ENCODE data around the gene SULT1C4. TPM values are rescaled to one million over a fixed set of nuclear protein-coding genes. Genes with fewer than 3 reads are reported as not detected.

Gene SULT1C4
- total RNA-seq, 1 experiment from 2014 or later, result 0.96 TPM

GRCh38 chr2:108330979-108331378 is 46.8 kb upstream of the SULT1C4 start:
- Histone ChIP-seq H3K4me1 (ENCODE audit: insufficient read depth, low read length) (no peaks in the 10 kb centered on the region), H3K27ac (ENCODE audit: insufficient read length, low read depth, low read length) (no peak overlapping the region), H3K23me2 (ENCODE audit: insufficient read length, low read depth, low read length, poor library complexity, severe bottlenecking) (no peaks in the 10 kb centered on the region), H3K14ac (ENCODE audit: insufficient read depth, low read length) (no peak overlapping the region), H3K23ac (ENCODE audit: insufficient read length, low read depth, low read length) (no peak overlapping the region), H4K20me1 (ENCODE audit: control insufficient read depth, insufficient read depth, insufficient read length) (no peaks in the 10 kb centered on the region), H2BK20ac (ENCODE audit: low read depth, low read length, poor library complexity, severe bottlenecking) (no peak overlapping the region), H3K18ac (ENCODE audit: insufficient read length, low read depth, low read length) (no peak overlapping the region), H2BK120ac (ENCODE audit: low read depth, low read length, poor library complexity, severe bottlenecking) (no peak overlapping the region), H2BK12ac (ENCODE audit: insufficient read length, low read depth, low read length) (no peak overlapping the region), H3K4ac (ENCODE audit: low read depth, low read length) (no peak overlapping the region), H4K8ac (replicated peaks; ENCODE audit: insufficient read length, low read depth, low read length) (no peak overlapping the region), H2BK5ac (ENCODE audit: insufficient read length, low read length) (no peak overlapping the region), H3K27me3 (ENCODE audit: insufficient read depth, low read length) (no peaks in the 10 kb centered on the region), H2AFZ (ENCODE audit: low read length) (no peak overlapping the region), H3K9me3 (ENCODE audit: control insufficient read depth, low read depth, low read length) (no peaks in the 10 kb centered on the region), H3K4me2 (ENCODE audit: insufficient read depth, insufficient read length, low read length) (no peak overlapping the region), H3K56ac (ENCODE audit: insufficient read length, low read depth, low read length) (no peak overlapping the region), H3K79me2 (ENCODE audit: insufficient read depth, low read length) (no peaks in the 10 kb centered on the region), H2AK5ac (ENCODE audit: insufficient read length, low read length) (no peak overlapping the region), H2BK15ac (ENCODE audit: low read depth, low read length) (no peak overlapping the region), H3T11ph (ENCODE audit: low read length) (no peak overlapping the region), H3K9ac (ENCODE audit: extremely low read depth, insufficient read length, low read length) (no peak overlapping the region), H4K5ac (ENCODE audit: insufficient read length, low read depth, low read length) (no peak overlapping the region), H4K91ac (ENCODE audit: insufficient read length, low read depth, low read length) (no peak overlapping the region), H3K79me1 (ENCODE audit: insufficient read depth, low read depth, low read length, poor library complexity, severe bottlenecking) (no peaks in the 10 kb centered on the region)
- whole genome bisulfite sequencing (ENCODE audit: extremely low coverage, insufficient read length, low lambda C conversion rate), result no CpG with 5 or more reads among the region's 3 CpGs
- Mint-ChIP-seq H3K4me1 (no peaks in the 10 kb centered on the region), H3K4me3 (no peak overlapping the region), H3K9me3 (no peaks in the 10 kb centered on the region), H3K27me3 (ENCODE audit: low read depth) (no peaks in the 10 kb centered on the region; the same call in 1 of the 2 replicates), H3K36me3 (ENCODE audit: insufficient read depth in 1 of 3, low read depth in 3 of 3) (no peaks in the 10 kb centered on the region), H3K27ac (no peak overlapping the region)
- TF ChIP-seq CTCF (conservative IDR thresholded peaks at IDR 0.05), result no peak
- DNase-seq, result no peak

All from H9 (cell line).